ENCODE data around the gene SCFD2.
"Not testable (repeated sequence)": the region's sequence is repeated elsewhere in the genome, so short reads cannot be mapped to it uniquely, and the experiment has no call there.

SCFD2 gene

DNA sequence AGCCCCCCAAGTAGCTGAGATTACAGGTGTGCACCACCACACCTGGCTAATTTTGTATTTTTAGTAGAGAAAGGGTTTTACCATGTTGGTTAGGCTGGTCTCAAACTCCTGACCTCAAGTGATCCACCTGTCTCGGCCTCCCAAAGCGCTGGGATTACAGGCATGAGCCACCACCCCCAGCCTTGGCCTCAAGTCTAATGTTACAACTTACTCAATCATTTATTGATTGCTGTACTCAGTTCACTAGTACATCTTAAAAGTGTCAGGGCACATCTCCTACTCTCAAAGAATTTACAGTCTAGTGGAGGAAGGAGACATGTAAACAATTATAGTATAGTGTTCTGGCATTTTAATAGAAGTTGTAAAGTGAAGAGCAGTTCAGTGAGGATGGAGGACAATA is 19.5 kb downstream of the SCFD2 start:
- DNase-seq (ENCODE audit: low spot score) = not testable (repeated sequence)

DNA sequence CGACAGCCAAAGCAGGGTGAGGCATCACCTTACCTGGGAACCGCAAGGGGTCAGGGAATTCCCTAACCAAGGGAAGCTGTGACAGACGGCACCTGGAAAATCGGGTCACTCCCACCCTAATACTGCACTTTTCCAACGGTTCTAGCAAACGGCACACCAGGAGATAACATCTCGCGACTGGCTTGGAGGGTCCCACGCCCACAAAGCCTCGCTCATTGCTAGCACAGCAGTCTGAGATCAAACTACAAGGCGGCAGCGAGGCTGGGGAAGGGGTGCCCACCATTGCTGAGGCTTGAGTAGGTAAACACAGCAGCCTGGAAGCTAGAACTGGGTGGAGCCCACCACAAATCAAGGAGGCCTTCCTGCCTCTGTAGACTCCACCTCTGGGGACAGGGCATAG is 25.7 kb downstream of the SCFD2 start:
- DNase-seq (ENCODE audit: low spot score) = not testable (repeated sequence)

GRCh38 chr4:53334916-53335315 is 30.9 kb downstream of the SCFD2 start:
- DNase-seq (ENCODE audit: low spot score) = not testable (repeated sequence)

GRCh38 chr4:53326535-53326934 is 39.3 kb downstream of the SCFD2 start:
- DNase-seq (ENCODE audit: low spot score) = no peak

- no peak for DNase-seq (ENCODE audit: low spot score)
These were observed 43.2 kb downstream of the SCFD2 start for GRCh38 chr4:53322696-53323095.

DNA sequence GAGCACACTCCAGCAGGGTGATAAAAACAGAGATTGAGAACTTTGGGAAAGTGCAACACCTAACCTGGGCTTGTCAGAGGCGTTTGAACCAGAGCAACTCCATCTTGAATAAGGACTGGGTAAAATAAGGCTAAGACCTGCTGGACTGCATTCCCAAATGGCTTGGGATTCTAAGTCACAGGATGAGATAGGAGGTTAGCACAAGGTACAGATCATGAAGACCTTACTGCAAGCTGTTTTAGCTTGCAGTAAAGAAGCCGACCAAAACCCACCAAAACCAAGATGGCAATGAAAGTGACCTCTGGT is 43.9 kb downstream of the SCFD2 start:
- DNase-seq (ENCODE audit: low spot score) = no peak

DNA sequence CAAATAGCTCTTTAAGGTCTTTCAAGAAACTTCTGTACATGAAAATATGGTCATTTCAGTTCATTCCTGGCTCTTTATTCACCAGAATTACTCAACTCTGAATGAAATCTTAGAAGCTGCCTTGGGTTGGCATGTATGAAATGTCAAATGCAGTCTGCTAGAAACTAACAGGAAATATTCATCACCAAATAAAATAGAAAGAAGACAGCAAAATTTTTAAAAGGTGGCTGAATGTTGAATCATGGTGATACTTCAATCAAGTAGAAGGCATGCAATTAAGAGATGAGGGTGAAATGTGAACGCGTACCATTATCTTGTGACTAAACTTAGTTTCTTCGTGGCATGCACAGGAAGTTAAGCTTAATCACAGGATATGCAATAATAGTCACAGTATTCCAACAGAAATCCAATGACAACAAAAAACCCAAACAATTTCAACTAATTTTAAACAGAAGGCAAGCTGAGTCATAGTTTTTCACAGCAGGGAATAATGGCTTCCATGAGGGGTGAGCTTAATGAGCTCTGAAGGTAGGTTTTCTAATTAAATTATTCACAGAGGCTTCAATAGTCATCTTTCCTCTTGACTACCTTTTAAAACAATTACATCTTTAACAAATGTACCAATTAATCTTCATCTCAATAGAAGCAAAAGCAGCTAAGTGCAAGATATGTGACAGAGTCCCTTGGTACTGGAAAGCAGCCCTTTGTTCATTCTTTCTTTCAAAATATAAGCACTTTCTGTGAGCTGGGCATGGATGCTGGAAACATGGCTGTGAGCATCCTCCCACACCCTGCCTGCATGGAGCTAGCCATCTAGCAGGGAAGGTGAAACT is 44.5 kb downstream of the SCFD2 start:
- no peak for DNase-seq (ENCODE audit: low spot score)

DNA sequence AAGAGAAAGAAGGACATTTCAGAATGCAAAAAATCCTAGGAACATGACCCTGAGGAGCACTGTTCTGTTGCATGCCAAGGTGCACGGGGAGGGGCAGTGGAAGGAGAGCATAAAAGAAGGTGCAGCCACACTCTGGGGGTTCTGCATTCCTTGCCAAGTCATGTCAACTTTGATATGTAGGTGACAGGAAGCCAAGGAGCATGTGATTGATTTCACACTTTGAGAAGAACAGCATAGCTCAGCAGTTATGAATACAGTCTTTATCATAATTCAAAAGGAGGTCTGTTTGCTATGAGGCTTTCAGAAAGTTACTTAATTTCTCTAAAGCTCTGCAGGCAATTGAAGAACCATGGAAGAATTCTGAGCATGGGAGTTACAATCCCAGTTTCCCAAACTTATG is 50.6 kb downstream of the SCFD2 start:
- no peak for DNase-seq (ENCODE audit: low spot score)

GRCh38 chr4:53314252-53314651 is 51.6 kb downstream of the SCFD2 start:
- DNase-seq (ENCODE audit: low spot score) = no peak

DNA sequence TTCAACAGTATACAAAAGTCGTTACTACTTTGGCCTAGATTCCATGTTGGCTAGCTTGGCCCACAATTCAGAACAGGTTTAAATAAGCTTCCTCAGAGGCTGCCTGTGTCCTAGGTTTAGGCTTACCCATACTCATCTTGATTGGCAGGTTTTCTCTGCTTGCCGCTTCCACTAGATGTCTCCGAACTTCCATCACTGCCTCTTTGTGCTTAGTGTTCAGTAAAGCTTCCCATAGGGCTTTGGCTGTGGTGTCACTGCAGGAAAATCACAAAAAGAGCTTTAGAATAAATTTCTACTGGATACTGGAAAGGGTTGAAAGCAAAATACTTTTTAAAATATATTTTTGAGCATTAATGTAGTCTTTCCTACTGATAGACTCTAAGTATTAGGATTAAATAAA is 52.4 kb downstream of the SCFD2 start:
- DNase-seq (ENCODE audit: low spot score) = peak; percentile 47

DNA sequence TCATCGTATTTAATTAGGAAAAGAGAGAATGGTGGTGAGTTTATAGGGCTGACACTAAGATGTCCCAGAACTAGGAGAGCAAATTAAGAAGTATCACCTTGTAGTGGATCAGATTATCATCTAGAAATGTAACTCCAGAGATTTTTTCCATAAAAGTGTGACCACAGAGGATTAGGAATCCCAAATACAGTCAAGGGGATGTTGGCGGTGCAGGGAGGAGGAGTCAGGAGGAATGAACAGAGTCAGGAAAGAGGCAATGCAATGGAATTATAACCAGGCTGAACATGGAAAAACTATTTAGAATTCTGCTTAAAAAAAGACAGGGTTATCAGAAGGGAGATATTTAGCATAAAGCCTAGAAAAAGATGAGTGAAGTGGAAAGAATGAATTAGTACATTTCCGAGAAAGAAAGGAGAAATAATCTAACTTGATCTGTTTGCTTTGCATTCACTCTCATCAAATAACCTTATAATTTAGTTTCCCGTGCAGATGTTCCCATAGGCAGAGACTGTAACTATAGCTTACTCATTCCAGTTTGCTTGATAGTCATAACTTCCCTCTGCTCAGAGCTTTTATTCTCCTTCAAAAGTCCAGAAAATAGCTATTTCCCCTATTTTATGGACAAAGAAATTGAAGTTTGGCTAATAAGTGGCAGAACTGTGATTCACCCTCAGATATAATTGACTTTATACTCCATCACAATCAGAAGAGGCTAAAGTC is 56.4 kb downstream of the SCFD2 start:
- DNase-seq (ENCODE audit: low spot score) = no peak

DNA sequence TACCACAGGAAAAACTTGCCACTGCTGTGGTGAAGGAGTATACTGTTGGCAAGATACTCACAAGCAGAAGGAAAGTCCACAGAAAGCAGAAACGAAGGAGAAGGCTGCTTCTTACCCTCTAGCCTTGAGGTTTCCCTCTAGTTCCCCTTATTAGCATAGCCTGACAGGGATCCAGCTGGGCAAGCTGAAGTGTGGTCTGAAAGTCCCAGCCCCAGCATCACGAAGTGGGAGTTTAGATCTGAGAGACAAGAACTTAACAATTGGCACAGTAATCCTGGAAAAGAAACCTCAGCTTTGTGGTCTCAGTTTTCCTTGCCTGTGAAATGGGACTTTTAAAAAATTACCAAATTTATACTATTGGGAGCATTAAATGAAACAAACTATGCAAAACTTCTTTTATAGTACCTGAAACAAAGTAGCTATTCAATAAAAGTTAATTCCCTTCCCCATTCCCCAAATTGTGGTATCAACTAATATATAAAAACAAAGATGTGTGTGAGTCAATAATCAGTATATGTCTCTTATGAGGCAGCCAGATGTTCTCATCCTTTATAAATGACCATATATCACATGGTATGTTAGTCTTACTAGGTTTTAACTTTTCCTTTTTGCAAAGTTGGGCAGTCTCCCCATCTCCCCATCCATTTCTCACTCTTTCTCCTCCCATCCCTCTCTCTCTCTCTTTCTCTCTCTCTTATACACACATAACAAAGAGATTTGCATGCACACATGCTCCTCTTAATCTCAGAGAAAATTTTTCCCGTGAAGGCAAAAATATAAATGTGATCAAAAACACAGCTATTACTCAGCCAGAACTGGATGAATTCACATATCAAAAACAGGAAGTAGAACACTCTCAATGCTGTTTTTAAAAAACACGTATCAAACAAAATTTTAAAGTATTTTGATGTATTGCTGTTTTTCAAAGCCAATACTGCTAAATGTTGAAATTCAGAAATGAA is 57.8 kb downstream of the SCFD2 start:
- DNase-seq (ENCODE audit: low spot score) = no peak

DNA sequence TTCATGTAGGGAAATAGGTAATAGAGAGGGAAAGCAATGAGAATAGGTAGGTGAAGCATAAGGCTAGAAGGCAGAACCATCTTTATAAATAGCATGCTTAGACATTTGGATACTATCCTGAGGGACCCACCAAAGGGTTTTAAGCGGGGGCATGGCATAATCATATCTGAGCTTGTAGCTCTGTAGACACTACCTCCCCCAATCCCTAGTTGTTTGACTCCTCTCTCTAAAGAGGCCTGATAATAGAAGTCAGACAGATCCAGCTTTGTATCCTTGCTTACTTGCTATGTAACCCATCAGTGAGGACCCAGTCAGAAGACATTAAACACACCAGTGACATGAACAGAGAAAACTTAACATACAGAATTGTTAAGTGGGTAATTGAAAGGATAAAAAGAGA is 58.7 kb downstream of the SCFD2 start:
- no peak for DNase-seq (ENCODE audit: low spot score)

- DNase-seq (ENCODE audit: low spot score) = no peak
These were observed 59.1 kb downstream of the SCFD2 start for GRCh38 chr4:53306729-53307128.

DNA sequence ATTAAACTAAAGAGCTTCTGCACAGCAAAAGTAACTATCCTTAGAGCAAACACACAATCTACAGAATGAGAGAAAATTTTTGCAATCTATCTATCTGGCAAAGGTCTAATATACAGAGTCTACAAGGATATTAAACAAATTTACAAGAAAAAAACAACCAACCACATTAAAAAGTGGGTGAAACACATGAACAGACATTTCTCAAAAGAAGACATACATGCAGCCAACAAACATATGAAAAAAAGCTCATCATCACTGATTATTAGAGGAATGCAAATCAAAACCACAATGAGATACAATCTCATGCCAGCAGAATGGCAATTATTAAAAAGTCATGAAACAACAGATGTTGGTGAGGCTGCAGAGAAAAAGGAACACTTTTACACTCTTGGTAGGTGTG is 73.7 kb downstream of the SCFD2 start:
- DNase-seq (ENCODE audit: low spot score) = not testable (repeated sequence)

GRCh38 chr4:53281438-53281837 is 84.4 kb downstream of the SCFD2 start:
- DNase-seq (ENCODE audit: low spot score) = no peak

DNA sequence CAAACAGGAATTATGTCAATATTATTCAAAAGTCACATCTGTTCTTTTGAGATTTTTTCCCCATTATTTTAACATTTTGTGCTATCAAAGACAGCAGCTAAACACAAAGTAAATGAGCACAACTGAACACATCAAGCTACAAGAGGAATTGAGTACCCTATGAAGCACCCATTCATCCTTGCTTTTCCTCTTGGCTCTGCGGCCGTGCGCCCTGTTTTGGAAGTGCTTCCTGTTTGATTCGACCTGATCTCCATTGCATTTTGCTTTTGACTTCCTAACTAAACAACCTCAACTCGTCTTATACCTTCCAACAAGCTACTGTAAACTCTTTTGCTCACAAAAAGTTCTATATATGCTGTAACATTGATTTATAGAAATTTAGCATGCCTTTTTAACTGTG is 85.0 kb downstream of the SCFD2 start:
- no peak for DNase-seq (ENCODE audit: low spot score)

- DNase-seq (ENCODE audit: low spot score) = no peak
These were observed 91.1 kb downstream of the SCFD2 start for GRCh38 chr4:53274609-53275268.

DNA sequence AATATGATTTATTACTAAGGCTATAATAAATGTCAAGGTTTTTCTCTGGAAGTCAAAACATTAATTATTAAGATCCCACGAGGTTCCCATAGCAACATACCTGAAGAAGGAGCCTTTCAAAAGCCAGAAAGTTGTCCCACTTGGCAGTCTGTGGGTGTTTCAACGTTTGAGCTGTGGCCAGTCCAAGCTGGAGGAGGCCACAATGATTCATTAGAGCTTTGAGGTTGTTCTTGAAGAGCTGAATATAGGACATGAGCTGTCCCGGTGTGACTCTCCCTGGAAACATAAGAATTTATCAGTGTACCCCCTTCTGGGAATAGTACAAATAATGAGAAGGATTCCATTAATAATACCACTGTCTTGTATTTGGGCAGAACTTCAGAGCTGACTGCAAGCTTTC is 92.1 kb downstream of the SCFD2 start:
- no peak for DNase-seq (ENCODE audit: low spot score)

DNA sequence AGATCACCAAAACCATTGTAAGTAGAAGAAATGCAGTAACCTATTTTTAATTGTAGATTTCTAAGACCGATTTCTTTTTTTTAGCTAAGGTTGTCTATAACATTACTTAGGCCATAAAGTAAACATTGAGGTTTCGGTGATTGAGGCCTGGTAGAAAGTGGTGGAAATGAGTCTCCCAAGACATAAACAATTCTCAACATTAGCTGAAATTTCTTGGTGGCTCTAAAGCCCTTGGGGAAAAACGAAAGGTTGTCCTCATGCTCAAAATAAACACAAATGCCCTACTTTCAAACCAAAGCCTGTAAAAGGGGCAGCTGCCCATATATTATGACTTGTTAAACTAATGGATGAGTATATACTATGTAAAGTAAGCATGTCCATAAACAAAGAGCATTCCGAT is 98.8 kb downstream of the SCFD2 start:
- no peak for DNase-seq (ENCODE audit: low spot score)

DNA sequence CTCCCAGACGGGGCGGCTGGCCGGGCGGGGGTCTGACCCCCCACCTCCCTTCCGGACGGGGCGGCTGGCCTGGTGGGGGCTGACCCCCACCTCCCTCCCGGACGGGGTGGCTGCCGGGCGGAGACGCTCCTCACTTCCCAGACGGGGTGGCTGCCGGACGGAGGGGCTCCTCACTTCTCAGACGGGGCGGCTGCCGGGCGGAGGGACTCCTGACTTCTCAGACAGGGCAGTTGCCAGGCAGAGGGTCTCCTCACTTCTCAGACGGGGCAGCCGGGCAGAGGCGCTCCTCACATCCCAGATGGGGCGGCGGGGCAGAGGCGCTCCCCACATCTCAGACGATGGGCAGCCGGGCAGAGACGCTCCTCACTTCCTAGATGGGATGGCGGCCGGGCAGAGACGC is 109.9 kb downstream of the SCFD2 start:
- DNase-seq (ENCODE audit: low spot score) = not testable (repeated sequence)

DNA sequence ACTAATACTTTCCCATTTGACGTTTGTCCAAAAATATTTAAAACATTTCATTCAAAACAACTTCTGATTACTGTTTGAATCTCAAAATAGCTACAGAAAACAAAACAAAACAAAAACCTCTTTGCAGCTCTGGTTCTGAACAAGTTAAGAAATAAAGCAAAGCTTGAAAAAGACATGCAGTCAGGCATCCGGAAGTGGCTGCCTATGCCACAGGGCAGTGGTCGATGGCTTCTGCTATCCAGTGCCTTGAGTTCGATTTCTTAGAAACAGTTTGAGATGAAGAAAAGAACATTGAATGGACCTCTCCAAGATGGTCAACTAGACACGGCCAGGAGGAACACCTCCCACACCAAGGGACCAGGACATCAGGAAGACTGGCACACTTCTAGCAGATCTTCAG is 125.3 kb downstream of the SCFD2 start:
- DNase-seq (ENCODE audit: low spot score) = no peak

Data from ecto neural progenitor cell (in vitro differentiated cells).